ENCODE data around the gene HMGN4.
"Not testable (repeated sequence)": the region's sequence is repeated elsewhere in the genome, so short reads cannot be mapped to it uniquely, and the experiment has no call there.

HMGN4 gene

GRCh38 chr6:26537846-26538571, at the start of gene HMGN4:
Gene HMGN4 (plus strand): TSS chr6:26538366. CDS start chr6:26545207, 6,841 bp downstream.
- peak; percentile 85 for DNase-seq

- no peak for DNase-seq
Observed at GRCh38 chr6:26489996-26490964, 47.9 kb upstream of the HMGN4 start.

GRCh38 chr6:26491604-26492003, 46.6 kb upstream of the HMGN4 start:
- DNase-seq = no peak

- DNase-seq = no peak
Observed at GRCh38 chr6:26493258-26493657, 44.9 kb upstream of the HMGN4 start.

- DNase-seq = no peak
Observed at GRCh38 chr6:26494117-26494516, 44.0 kb upstream of the HMGN4 start.

- DNase-seq = no peak
Observed at GRCh38 chr6:26495281-26495680, 42.9 kb upstream of the HMGN4 start.

- DNase-seq = no peak
Observed at GRCh38 chr6:26497610-26498009, 40.6 kb upstream of the HMGN4 start.

- DNase-seq = no peak
Observed at GRCh38 chr6:26500102-26500501, 38.1 kb upstream of the HMGN4 start, which contains the start of gene BTN1A1. Gene BTN1A1 (plus strand): TSS chr6:26500303. CDS start chr6:26501287, 984 bp downstream.

GRCh38 chr6:26501482-26501986, 36.6 kb upstream of the HMGN4 start:
- no peak for DNase-seq

- no peak for DNase-seq
Observed at GRCh38 chr6:26502165-26502564, 36.0 kb upstream of the HMGN4 start.

- DNase-seq = no peak
Observed at GRCh38 chr6:26502626-26503025, 35.5 kb upstream of the HMGN4 start.

GRCh38 chr6:26507658-26508057, 30.5 kb upstream of the HMGN4 start:
- DNase-seq = no peak

- DNase-seq = not testable (repeated sequence)
Observed at GRCh38 chr6:26511033-26511432, 27.1 kb upstream of the HMGN4 start.

- no peak for DNase-seq
Observed at GRCh38 chr6:26514984-26515383, 23.2 kb upstream of the HMGN4 start.

GRCh38 chr6:26516481-26517427, 21.4 kb upstream of the HMGN4 start:
- no peak for DNase-seq

GRCh38 chr6:26519359-26519758, 18.8 kb upstream of the HMGN4 start:
- DNase-seq = no peak

- peak; percentile 42 for DNase-seq
Observed at GRCh38 chr6:26520237-26520849, 17.8 kb upstream of the HMGN4 start.

- peak; percentile 56 for DNase-seq
Observed at GRCh38 chr6:26520850-26521599, 17.1 kb upstream of the HMGN4 start.

- no peak for DNase-seq
Observed at GRCh38 chr6:26521600-26522391, 16.4 kb upstream of the HMGN4 start.

Data from NCI-H1694 (cell line).